Effector CD8-positive, alpha-beta T cell (primary cell): ENCODE data around the gene ZNF214.

Source experiments
- DNase-seq: peaks from one replicate; lab custom pipeline; 2025; lab: John Stamatoyannopoulos, UW
- total RNA-seq, 4 experiments: gene quantifications; one replicate each; lab custom pipeline; 2026; lab: John Stamatoyannopoulos, UW

Gene ZNF214
- 0 to 1.1 (median 0) reads per million in 4 experiments for total RNA-seq

- no peak for DNase-seq
Observed at GRCh38 chr11:7020183-7020917, at the start of gene ZNF214, which contains the start of gene NLRP14. TSS of gene ZNF214 (minus strand) at chr11:7020346. CDS start at chr11:7002835, 17,511 bp downstream. TSS of gene NLRP14 (plus strand) at chr11:7020479. CDS start at chr11:7038587, 18,108 bp downstream.

- no peak for DNase-seq
Observed at GRCh38 chr11:7062534-7062933, 42.4 kb upstream of the ZNF214 start.

GRCh38 chr11:7060868-7061267 lies 40.7 kb upstream of the ZNF214 start:
- no peak for DNase-seq

GRCh38 chr11:7057641-7058040 lies 37.5 kb upstream of the ZNF214 start:
- no peak for DNase-seq

- DNase-seq = no peak
Observed at GRCh38 chr11:7056828-7057513, 36.8 kb upstream of the ZNF214 start.

GRCh38 chr11:7050191-7050590 lies 30.0 kb upstream of the ZNF214 start:
- no peak for DNase-seq

GRCh38 chr11:7046474-7047175 lies 26.5 kb upstream of the ZNF214 start:
- DNase-seq = no peak

- no peak for DNase-seq
Observed at GRCh38 chr11:7034019-7034418, 13.9 kb upstream of the ZNF214 start.

GRCh38 chr11:7032692-7033091 lies 12.5 kb upstream of the ZNF214 start:
- no peak for DNase-seq

GRCh38 chr11:7031471-7031871 lies 11.3 kb upstream of the ZNF214 start:
- DNase-seq = no peak

- no peak for DNase-seq
Observed at GRCh38 chr11:7030836-7031235, 10.7 kb upstream of the ZNF214 start.

- DNase-seq = no peak
Observed at GRCh38 chr11:7028141-7028540, 8.0 kb upstream of the ZNF214 start.

- no peak for DNase-seq
Observed at GRCh38 chr11:7021318-7021717, 1.2 kb upstream of the ZNF214 start.

- no peak for DNase-seq
Observed at GRCh38 chr11:7019500-7020182, 505 bp downstream of the ZNF214 start.

- DNase-seq = no peak
Observed at GRCh38 chr11:7016011-7016410, 4.1 kb downstream of the ZNF214 start.

GRCh38 chr11:7014118-7014517 lies 6.0 kb downstream of the ZNF214 start:
- DNase-seq = no peak

- DNase-seq = no peak
Observed at GRCh38 chr11:7004482-7004881, 15.7 kb downstream of the ZNF214 start.

GRCh38 chr11:6995703-6996102 lies 24.4 kb downstream of the ZNF214 start:
- no peak for DNase-seq

GRCh38 chr11:6992457-6993417 lies 27.4 kb downstream of the ZNF214 start:
- DNase-seq = no peak

GRCh38 chr11:6992026-6992425 lies 28.1 kb downstream of the ZNF214 start:
- DNase-seq = no peak

- DNase-seq = no peak
Observed at GRCh38 chr11:6991227-6991626, 28.9 kb downstream of the ZNF214 start.
